ENCODE data around the gene GULP1.

GRCh38 chr2:188274274-188274673 is 17.4 kb upstream of the GULP1 start:
- TF ChIP-seq MAX (IDR thresholded peaks at IDR 0.05) (no peak), YY1 (IDR thresholded peaks at IDR 0.05; ENCODE audit: low read depth) (no peak), TCF12 (IDR thresholded peaks at IDR 0.05; ENCODE audit: low read depth) (no peak), EP300 (IDR thresholded peaks at IDR 0.05; ENCODE audit: borderline replicate concordance) (no peak), EGR1 (IDR thresholded peaks at IDR 0.05) (no peak), USF1 (IDR thresholded peaks at IDR 0.05) (no peak)

Measured in Ishikawa (cell line).